ENCODE measurements around the gene L1CAM. TPM values are rescaled to one million over a fixed set of nuclear protein-coding genes. Genes with fewer than 3 reads are reported as not detected.

L1CAM gene
- total and polyA plus RNA-seq, 12 donors, result 1.1 to 5.6 (median 2.7) TPM

DNA sequence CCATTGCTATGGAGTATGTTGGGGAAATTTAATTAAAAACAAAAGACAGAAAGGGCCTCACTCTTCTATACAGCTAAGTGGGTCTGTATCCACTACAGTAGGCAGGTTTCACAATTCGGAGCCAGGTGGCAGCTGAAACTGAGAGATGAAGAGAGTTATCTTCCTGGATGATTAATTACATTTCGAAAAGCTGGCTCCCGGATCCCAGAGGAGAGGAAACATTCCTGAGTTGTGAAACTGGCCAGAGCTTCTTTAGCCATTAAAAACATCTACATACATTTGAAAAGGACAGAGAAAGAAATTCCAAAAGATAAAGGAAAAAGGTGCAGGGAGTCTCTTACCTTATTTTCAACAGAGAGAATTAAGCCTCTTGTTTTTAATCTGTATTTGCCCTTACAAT is 40.1 kb downstream of the L1CAM start:
- TF ChIP-seq, protein P1, sequence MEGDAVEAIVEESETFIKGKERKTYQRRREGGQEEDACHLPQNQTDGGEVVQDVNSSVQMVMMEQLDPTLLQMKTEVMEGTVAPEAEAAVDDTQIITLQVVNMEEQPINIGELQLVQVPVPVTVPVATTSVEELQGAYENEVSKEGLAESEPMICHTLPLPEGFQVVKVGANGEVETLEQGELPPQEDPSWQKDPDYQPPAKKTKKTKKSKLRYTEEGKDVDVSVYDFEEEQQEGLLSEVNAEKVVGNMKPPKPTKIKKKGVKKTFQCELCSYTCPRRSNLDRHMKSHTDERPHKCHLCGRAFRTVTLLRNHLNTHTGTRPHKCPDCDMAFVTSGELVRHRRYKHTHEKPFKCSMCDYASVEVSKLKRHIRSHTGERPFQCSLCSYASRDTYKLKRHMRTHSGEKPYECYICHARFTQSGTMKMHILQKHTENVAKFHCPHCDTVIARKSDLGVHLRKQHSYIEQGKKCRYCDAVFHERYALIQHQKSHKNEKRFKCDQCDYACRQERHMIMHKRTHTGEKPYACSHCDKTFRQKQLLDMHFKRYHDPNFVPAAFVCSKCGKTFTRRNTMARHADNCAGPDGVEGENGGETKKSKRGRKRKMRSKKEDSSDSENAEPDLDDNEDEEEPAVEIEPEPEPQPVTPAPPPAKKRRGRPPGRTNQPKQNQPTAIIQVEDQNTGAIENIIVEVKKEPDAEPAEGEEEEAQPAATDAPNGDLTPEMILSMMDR (IDR thresholded peaks at IDR 0.05), result no peak
- Histone ChIP-seq H3K9me3 (no peaks in the 10 kb centered on the region), H3K36me3 (no peaks in the 10 kb centered on the region), H3K27me3 (peaks cover 0 to 93% (median 0%) of the 10 kb centered on the region in 7 donors), H3K4me1 (no peaks in the 10 kb centered on the region), H3K27ac (no peak overlapping the region), H3K4me3 (no peak overlapping the region)
- DNase-seq (no peak), ATAC-seq (no peak)
- intact Hi-C loops (cut with DNase I), result no loop called here
- 14 to 19% methylated on average over 3 of the region's 3 CpGs for WGBS, 2 donors

DNA sequence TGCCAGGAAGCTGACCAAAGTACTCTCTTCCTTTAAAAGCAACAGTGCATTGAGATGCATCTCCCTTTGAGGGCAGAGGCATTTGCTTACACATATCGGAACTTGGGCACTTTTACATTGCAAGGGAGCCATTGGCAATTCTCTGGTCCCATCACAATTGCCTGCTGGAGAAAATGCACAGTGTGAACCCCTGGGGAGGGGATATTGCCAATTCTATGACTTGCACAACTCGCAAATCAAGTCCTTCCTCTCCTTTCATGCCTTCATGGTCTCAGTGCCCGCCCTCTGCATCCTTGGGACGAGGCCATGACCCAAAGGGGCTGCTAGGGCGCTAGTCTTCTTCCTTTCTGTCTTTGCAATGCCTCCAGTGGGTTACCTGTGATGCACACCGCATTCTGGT is 40.8 kb downstream of the L1CAM start:
- Histone ChIP-seq H3K4me1 (no peaks in the 10 kb centered on the region), H3K4me3 (no peak overlapping the region), H3K27me3 (peaks cover 0 to 94% (median 0%) of the 10 kb centered on the region in 7 donors), H3K36me3 (no peaks in the 10 kb centered on the region), H3K27ac (no peak overlapping the region), H3K9me3 (no peaks in the 10 kb centered on the region)
- DNase-seq (no peak), ATAC-seq (no peak)
- WGBS, 2 donors, result 35 to 44% methylated on average over 6 of the region's 6 CpGs
- TF ChIP-seq, protein P1 (IDR thresholded peaks at IDR 0.05), result no peak
- intact Hi-C loops (cut with DNase I), result no loop called here

DNA sequence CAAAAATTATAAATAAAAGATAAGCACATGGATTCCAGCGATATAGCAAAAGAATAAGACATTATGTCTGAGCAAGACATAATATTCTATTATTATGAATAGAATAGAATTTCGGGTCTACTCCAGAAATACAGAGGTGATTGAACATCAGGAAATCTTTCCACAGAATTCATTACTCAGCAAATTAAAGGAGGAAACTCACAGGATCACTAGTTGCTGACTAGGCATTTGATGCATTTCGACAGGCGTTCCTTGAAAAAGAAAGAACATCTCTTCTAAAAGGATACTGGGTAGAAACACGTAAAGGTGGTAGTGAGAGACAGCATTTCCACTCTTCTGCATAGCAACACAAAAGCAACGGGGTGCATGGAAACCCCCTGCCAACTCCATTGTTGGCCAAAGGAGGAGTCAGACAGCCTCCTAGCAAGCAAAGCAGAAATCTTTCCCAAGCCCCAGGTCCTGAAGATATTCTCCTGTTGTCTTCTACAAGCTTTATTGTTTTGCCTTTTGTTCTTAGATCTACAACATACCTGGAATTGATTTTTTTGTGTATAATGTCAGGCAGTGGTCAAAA is 41.4 kb downstream of the L1CAM start:
- Histone ChIP-seq H3K36me3 (no peaks in the 10 kb centered on the region), H3K9me3 (no peaks in the 10 kb centered on the region), H3K4me3 (no peak overlapping the region), H3K4me1 (no peaks in the 10 kb centered on the region), H3K27ac (no peak overlapping the region), H3K27me3 (peaks cover 0 to 94% (median 0%) of the 10 kb centered on the region in 7 donors)
- intact Hi-C loops (cut with DNase I), result no loop called here
- WGBS, 2 donors, result 23 to 28% methylated on average over 6 of the region's 6 CpGs
- TF ChIP-seq, protein P1 (IDR thresholded peaks at IDR 0.05), result no peak
- ATAC-seq (no peak), DNase-seq (no peak)

DNA sequence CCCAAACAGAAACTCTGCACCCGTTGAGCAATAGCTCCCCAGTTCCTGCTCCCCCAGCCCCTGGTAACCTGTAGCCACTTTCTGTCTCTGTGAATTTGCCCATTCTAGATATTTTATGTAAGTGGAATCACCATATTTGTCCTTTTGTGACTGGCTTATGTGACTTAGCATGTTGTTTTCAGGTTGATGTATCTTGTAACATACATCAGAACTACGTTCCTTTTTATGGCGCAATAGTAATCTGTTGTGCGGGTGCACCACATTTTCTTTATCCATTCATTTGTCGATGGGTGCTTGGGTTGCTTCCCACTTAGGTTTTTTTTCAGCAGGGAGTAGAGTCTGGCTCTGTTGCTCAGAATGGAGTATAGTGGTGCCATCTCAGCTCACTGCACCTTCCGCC is 49.1 kb downstream of the L1CAM start:
- TF ChIP-seq, protein P1 (IDR thresholded peaks at IDR 0.05), result no peak
- no peak overlapping the region for H3K27ac ChIP-seq
- intact Hi-C loops (cut with DNase I), result no loop called here
- H3K36me3 ChIP-seq, result no peaks in the 10 kb centered on the region
- peaks cover 0 to 94% (median 0%) of the 10 kb centered on the region in 7 donors for H3K27me3 ChIP-seq
- H3K9me3 ChIP-seq, result no peaks in the 10 kb centered on the region
- H3K4me1 ChIP-seq, result no peaks in the 10 kb centered on the region
- DNase-seq (no peak), ATAC-seq (no peak)
- WGBS, 2 donors, result 89 to 92% methylated on average over 6 of the region's 6 CpGs
- no peak overlapping the region for H3K4me3 ChIP-seq

Data from heart right ventricle (tissue), 16 donors.